ENCODE measurements around the gene SNX24.

The SNX24 gene

GRCh38 chr5:122977319-122977718 lies 131.9 kb downstream of the SNX24 start:
- no peak for DNase-seq (ENCODE audit: extremely low read depth, low read depth)
- TF ChIP-seq CTCF (IDR thresholded peaks at IDR 0.05; ENCODE audit: low read depth, low read length), result no peak

- no peak for TF ChIP-seq CTCF (IDR thresholded peaks at IDR 0.05; ENCODE audit: low read depth, low read length)
- no peak for DNase-seq (ENCODE audit: extremely low read depth, low read depth)
Observed at GRCh38 chr5:122978068-122978467, 132.7 kb downstream of the SNX24 start.

GRCh38 chr5:122978644-122979297 lies 133.4 kb downstream of the SNX24 start:
- TF ChIP-seq CTCF (IDR thresholded peaks at IDR 0.05; ENCODE audit: low read depth, low read length), result no peak
- DNase-seq (ENCODE audit: extremely low read depth, low read depth), result no peak

- no peak for TF ChIP-seq CTCF (IDR thresholded peaks at IDR 0.05; ENCODE audit: low read depth, low read length)
- no peak for DNase-seq (ENCODE audit: extremely low read depth, low read depth)
Observed at GRCh38 chr5:122981846-122982245, 136.4 kb downstream of the SNX24 start.

GRCh38 chr5:122982376-122982775 lies 137.0 kb downstream of the SNX24 start:
- no peak for DNase-seq (ENCODE audit: extremely low read depth, low read depth)
- TF ChIP-seq CTCF (IDR thresholded peaks at IDR 0.05; ENCODE audit: low read depth, low read length), result no peak

GRCh38 chr5:122984425-122984824 lies 139.0 kb downstream of the SNX24 start:
- TF ChIP-seq CTCF (IDR thresholded peaks at IDR 0.05; ENCODE audit: low read depth, low read length), result no peak
- DNase-seq (ENCODE audit: extremely low read depth, low read depth), result no peak

- no peak for DNase-seq (ENCODE audit: extremely low read depth, low read depth)
- TF ChIP-seq CTCF (IDR thresholded peaks at IDR 0.05; ENCODE audit: low read depth, low read length), result no peak
Observed at GRCh38 chr5:122985006-122985700, 139.7 kb downstream of the SNX24 start.
